Measurements from ENCODE around the gene AQP1.

DNA sequence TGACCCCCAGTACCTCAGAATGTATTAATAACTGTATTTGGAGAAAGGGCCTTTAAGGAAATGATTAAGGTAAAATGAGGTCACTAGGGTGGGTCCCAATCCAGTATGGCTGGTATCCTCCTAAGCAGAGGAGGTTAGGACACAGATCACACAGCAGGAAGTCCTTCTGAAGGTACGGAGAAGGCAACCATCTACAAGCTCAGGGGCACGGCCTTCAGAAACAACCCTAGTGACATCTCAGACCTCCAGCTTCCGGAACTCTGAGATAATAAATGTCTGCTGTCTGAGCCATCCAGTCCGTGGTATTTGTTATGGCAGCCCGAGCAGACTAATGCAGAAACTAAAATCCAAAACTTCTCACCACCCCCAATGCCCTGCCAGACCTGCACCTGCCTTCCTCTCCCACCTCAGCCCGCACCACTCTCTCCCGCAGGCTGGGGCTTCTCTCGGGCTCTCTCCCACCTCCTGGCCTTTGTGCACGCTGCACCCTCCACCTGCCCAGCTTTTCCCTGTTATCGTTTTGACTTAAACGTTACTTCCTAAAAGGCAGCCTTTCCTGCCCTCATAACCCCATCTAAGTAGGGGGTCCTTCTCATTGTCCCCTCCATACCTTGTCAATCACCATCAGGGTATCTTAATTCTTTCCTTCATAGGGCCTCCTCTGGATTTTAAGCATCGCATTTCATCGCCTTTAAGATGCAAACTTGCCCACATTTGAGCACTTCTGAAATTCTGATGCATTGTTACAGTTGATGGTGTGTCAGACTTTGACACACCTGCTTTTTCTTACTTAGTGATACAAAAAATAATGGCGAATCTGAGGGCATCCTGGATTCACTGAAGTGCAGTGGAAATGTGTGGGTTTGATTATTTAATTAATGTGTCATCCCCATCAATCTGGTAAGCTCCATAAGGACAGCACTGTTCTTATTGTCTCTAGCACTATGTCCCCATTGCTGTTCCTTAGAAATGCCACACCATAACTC lies 32.2 kb upstream of the AQP1 start:
- TF ChIP-seq, protein P1, sequence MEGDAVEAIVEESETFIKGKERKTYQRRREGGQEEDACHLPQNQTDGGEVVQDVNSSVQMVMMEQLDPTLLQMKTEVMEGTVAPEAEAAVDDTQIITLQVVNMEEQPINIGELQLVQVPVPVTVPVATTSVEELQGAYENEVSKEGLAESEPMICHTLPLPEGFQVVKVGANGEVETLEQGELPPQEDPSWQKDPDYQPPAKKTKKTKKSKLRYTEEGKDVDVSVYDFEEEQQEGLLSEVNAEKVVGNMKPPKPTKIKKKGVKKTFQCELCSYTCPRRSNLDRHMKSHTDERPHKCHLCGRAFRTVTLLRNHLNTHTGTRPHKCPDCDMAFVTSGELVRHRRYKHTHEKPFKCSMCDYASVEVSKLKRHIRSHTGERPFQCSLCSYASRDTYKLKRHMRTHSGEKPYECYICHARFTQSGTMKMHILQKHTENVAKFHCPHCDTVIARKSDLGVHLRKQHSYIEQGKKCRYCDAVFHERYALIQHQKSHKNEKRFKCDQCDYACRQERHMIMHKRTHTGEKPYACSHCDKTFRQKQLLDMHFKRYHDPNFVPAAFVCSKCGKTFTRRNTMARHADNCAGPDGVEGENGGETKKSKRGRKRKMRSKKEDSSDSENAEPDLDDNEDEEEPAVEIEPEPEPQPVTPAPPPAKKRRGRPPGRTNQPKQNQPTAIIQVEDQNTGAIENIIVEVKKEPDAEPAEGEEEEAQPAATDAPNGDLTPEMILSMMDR (IDR thresholded peaks at IDR 0.05): no peak
- TF ChIP-seq POLR2AphosphoS5 (IDR thresholded peaks at IDR 0.05): no peak

All from gastroesophageal sphincter (tissue), 3 donors.